ENCODE measurements around the gene RAB5IF. TPM values are rescaled to one million over a fixed set of nuclear protein-coding genes. Genes with fewer than 3 reads are reported as not detected.

The RAB5IF gene
- total RNA-seq, 1 donor from 2014 or later: 56.5 TPM

DNA sequence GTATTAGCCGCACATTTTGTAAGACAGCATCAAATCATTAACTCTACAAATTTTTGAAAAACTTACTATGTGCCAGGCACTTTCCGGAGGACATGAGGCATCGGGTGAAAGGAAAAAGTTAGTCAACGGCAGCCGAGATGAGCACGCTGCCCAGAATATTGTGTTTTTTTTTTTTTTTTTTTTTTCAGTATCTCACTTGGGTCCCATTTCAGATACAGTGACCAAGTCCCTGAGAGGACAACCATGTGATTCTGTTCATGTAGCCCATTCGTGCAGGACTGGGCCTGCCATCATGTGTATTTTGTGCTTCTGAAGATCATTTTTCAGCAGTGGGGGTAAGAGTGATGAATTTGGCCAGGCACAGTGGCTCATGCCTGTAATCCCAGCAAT lies 39.1 kb downstream of the RAB5IF start:
- Histone ChIP-seq H3K27ac (replicated peaks) (no peak overlapping the region), H3K27me3 (ENCODE audit: low read depth) (no peaks in the 10 kb centered on the region), H3K4me3 (no peak overlapping the region), H3K36me3 (no peaks in the 10 kb centered on the region), H3K9me3 (replicated peaks) (no peaks in the 10 kb centered on the region), H3K4me1 (no peaks in the 10 kb centered on the region)
- intact Hi-C loops (cut with micrococcal nuclease): no loop called here
- TF ChIP-seq, protein P1, sequence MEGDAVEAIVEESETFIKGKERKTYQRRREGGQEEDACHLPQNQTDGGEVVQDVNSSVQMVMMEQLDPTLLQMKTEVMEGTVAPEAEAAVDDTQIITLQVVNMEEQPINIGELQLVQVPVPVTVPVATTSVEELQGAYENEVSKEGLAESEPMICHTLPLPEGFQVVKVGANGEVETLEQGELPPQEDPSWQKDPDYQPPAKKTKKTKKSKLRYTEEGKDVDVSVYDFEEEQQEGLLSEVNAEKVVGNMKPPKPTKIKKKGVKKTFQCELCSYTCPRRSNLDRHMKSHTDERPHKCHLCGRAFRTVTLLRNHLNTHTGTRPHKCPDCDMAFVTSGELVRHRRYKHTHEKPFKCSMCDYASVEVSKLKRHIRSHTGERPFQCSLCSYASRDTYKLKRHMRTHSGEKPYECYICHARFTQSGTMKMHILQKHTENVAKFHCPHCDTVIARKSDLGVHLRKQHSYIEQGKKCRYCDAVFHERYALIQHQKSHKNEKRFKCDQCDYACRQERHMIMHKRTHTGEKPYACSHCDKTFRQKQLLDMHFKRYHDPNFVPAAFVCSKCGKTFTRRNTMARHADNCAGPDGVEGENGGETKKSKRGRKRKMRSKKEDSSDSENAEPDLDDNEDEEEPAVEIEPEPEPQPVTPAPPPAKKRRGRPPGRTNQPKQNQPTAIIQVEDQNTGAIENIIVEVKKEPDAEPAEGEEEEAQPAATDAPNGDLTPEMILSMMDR (IDR thresholded peaks at IDR 0.05; ENCODE audit: borderline replicate concordance): no peak
- DNase-seq: no peak

GRCh38 chr20:36645353-36645752 lies 39.8 kb downstream of the RAB5IF start:
- no peak for DNase-seq
- Histone ChIP-seq H3K9me3 (replicated peaks) (no peaks in the 10 kb centered on the region), H3K4me3 (no peak overlapping the region), H3K36me3 (no peaks in the 10 kb centered on the region), H3K27ac (replicated peaks) (no peak overlapping the region), H3K4me1 (no peaks in the 10 kb centered on the region), H3K27me3 (ENCODE audit: low read depth) (no peaks in the 10 kb centered on the region)
- TF ChIP-seq, protein P1 (IDR thresholded peaks at IDR 0.05; ENCODE audit: borderline replicate concordance): no peak
- intact Hi-C loops (cut with micrococcal nuclease): no loop called here

GRCh38 chr20:36645998-36646397 lies 40.4 kb downstream of the RAB5IF start, which contains the start of gene SLA2:
Gene SLA2 (minus strand): TSS chr20:36646196. CDS start chr20:36641335, 4,861 bp downstream.
- Histone ChIP-seq H3K4me1 (no peaks in the 10 kb centered on the region), H3K9me3 (replicated peaks) (no peaks in the 10 kb centered on the region), H3K27me3 (ENCODE audit: low read depth) (no peaks in the 10 kb centered on the region), H3K4me3 (no peak within 1 kb of the TSS), H3K27ac (replicated peaks) (no peak within 1 kb of the TSS), H3K36me3 (peaks cover 1% of the 10 kb centered on the region)
- no peak for DNase-seq
- TF ChIP-seq, protein P1 (IDR thresholded peaks at IDR 0.05; ENCODE audit: borderline replicate concordance): no peak
- intact Hi-C loops (cut with micrococcal nuclease): no loop called here

GRCh38 chr20:36646678-36647077 lies 41.1 kb downstream of the RAB5IF start:
- DNase-seq: no peak
- no peak overlapping the region for H3K27ac ChIP-seq (replicated peaks)
- no peak overlapping the region for H3K4me3 ChIP-seq
- H3K4me1 ChIP-seq: no peaks in the 10 kb centered on the region
- TF ChIP-seq, protein P1 (IDR thresholded peaks at IDR 0.05; ENCODE audit: borderline replicate concordance): no peak
- intact Hi-C loops (cut with micrococcal nuclease): no loop called here
- peaks cover 8% of the 10 kb centered on the region for H3K36me3 ChIP-seq
- no peaks in the 10 kb centered on the region for H3K27me3 ChIP-seq (ENCODE audit: low read depth)
- no peaks in the 10 kb centered on the region for H3K9me3 ChIP-seq (replicated peaks)

DNA sequence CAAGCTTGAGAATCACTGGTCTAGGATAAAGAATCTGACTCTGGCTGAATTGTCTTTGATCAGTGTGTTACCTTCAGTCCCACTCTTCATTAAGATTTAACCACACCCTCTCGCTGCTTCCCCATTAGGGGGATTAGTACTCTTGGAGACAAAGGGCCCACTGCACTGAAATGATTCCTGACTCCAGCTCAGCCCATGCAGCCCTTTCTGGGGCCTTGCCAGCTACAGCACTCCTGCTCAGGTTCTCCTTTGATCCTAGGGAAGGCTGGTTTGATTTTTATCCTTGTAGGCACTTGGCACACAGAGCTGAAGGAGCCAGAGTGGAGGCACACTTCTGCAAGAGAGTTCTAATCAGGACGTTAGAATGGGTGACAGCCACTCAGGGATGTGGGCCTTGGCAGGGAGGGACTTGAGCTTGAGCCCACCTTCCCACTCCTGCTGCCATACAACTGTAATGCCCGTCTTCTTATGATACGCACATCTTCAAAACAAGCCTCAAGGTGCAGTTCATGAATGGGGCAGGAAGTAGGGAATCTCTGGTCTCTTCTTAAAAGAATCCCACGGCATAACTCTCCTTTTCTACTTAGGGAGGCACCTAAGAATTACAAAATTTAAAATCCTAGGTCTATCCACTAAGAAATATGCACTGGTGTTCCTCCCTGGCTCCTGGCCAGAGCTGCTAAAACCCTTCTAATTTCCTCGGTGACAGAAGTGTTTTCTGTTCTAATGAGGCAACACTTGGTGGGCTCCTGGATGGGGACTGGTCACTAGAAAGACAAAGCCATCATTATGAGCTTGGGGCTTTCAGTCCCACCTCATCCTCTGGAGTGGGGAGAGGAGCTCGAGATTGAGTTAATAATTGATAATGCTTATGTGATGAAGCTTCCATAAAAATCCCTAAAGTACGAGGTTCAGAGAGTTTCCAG lies 41.9 kb downstream of the RAB5IF start:
- TF ChIP-seq, protein P1 (IDR thresholded peaks at IDR 0.05; ENCODE audit: borderline replicate concordance): no peak
- H3K4me1 ChIP-seq: no peaks in the 10 kb centered on the region
- no peak for DNase-seq
- H3K9me3 ChIP-seq (replicated peaks): no peaks in the 10 kb centered on the region
- H3K27ac ChIP-seq (replicated peaks): no peak overlapping the region
- H3K4me3 ChIP-seq: no peak overlapping the region
- peaks cover 14% of the 10 kb centered on the region for H3K36me3 ChIP-seq
- intact Hi-C loops (cut with micrococcal nuclease): no loop called here
- H3K27me3 ChIP-seq (ENCODE audit: low read depth): no peaks in the 10 kb centered on the region

Data from left ventricle myocardium inferior (tissue), 1 donor.